ENCODE data around the gene RESP18. TPM values are rescaled to one million over a fixed set of nuclear protein-coding genes. Genes with fewer than 3 reads are reported as not detected.
A peak's percentile ranks its signal among the peaks of the same experiment; 100 is the strongest.

The RESP18 gene
- total RNA-seq, 5 donors from 2014 or later (not counting 1 experiment from before 2014, with no cell fraction given), result not detected

DNA sequence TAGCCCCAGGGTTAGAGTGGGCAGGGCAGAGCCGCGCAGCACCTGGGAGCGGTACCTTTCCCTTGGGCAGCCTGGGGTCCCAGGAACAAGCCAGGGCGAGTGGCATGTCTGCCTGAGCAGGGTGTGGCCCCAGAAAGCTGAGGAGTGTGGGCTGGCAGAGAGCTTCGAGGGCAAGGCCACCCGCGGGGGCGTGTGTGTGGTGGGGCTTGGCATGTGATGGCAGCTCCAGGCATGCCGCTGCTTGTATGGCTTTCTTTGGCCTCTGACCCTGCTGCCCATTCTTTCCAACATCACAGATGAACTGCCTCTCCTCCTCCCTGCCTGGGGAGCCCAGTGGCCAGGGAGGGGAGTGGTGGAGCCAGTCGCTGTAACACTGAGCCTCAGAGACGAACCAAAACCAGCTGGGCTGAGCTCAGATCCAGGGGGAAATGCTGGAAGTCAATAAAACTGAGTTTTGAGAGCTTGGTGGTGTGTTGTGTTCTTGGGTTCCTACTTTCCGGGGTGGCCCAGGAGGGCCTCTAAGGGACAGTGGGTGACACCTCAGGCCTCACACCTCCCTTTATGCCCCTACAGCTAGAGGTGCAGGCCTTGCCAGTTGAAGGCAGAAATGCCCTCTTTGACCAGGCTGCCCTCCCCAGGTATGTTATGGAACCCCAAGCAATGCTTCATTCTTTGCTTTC is 46.0 kb downstream of the RESP18 start:
- DNase-seq, result no peak
- Histone ChIP-seq H3K27ac (ENCODE audit: low read length) (no peak overlapping the region), H3K36me3 (ENCODE audit: control insufficient read depth in 2 of 2, extremely low read depth in 1 of 2, insufficient read depth in 1 of 2, low read length in 1 of 2) (peaks cover 20 to 49% of the 10 kb centered on the region in 2 donors), H3K4me1 (ENCODE audit: control insufficient read depth in 1 of 2, extremely low read depth in 1 of 2, insufficient read depth in 2 of 2, low read length in 2 of 2) (peaks cover 0 to 7% of the 10 kb centered on the region in 2 experiments), H3K9me3 (no peaks in the 10 kb centered on the region), H3K4me3 (ENCODE audit: control insufficient read depth in 1 of 2, extremely low read depth in 1 of 2, low read length in 1 of 2) (no peak overlapping the region), H3K27me3 (replicated peaks in 1 of 2; ENCODE audit: control insufficient read depth in 2 of 2, extremely low read depth in 1 of 2, insufficient read depth in 2 of 2, low read length in 1 of 2) (no peaks in the 10 kb centered on the region)
- peaks cover 9 to 17% (median 12%) of the 10 kb centered on the region in 3 donors for H3K4me1 Mint-ChIP-seq
- no peaks in the 10 kb centered on the region for H3K9me3 Mint-ChIP-seq
- H3K27me3 Mint-ChIP-seq, result no peaks in the 10 kb centered on the region
- peak in 1 of 4 experiments; percentile 21 for ATAC-seq (replicated peaks in 1 of 4)
- 78% methylated on average over 5 of the region's 12 CpGs for WGBS (ENCODE audit: insufficient coverage)
- no peak overlapping the region for H3K4me3 Mint-ChIP-seq
- CTCF ChIA-PET, result interaction anchor here in 1 of 2 donors (0.5 to 0.7 kb wide), 2 partner anchors 8 to 355 kb away, joined by 4 read pairs; no protein-coding TSS in a partner anchor
- POLR2A ChIA-PET, result interaction anchor here (0.6 to 0.7 kb wide), 3 partner anchors 34 to 251 kb away, joined by 3 to 4 read pairs (median 3); no protein-coding TSS in a partner anchor
- H3K27ac Mint-ChIP-seq, result no peak overlapping the region
- H3K36me3 Mint-ChIP-seq, result peaks cover 17% of the 10 kb centered on the region

DNA sequence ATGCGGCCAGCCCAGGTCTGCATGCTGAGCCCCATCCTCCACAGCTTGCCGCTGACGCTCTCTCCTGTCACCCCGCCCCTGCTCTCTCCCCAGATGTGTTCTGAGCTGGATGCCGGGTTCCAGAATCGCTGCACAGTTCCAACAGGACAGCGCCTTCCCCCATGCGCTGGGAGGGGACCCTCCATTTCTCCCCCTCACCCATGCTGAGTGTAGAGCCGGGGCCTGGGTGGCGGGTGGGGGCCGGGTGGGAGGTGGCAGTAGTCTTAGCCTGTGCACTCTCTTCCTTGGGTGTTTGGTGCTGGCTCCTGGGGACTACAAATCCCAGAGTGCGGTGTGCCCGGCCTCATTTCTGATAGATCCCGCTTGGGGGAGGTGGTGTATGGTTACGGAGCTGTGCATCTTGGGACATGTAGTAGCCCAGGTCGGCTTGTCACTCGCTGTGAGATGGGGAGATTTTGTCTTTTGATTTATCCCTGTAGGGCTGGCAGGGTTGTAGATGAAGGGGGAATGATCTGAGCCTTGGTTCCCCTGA is 46.6 kb downstream of the RESP18 start:
- ATAC-seq (replicated peaks in 1 of 4), result peak in 1 of 4 experiments; percentile 8
- Histone ChIP-seq H3K4me3 (ENCODE audit: control insufficient read depth in 1 of 2, extremely low read depth in 1 of 2, low read length in 1 of 2) (no peak overlapping the region), H3K27me3 (replicated peaks in 1 of 2; ENCODE audit: control insufficient read depth in 2 of 2, extremely low read depth in 1 of 2, insufficient read depth in 2 of 2, low read length in 1 of 2) (no peaks in the 10 kb centered on the region), H3K4me1 (ENCODE audit: control insufficient read depth in 1 of 2, extremely low read depth in 1 of 2, insufficient read depth in 2 of 2, low read length in 2 of 2) (peaks cover 0 to 12% of the 10 kb centered on the region in 2 experiments), H3K36me3 (ENCODE audit: control insufficient read depth in 2 of 2, extremely low read depth in 1 of 2, insufficient read depth in 1 of 2, low read length in 1 of 2) (peaks cover 23 to 55% of the 10 kb centered on the region in 2 donors), H3K9me3 (no peaks in the 10 kb centered on the region), H3K27ac (ENCODE audit: low read length) (no peak overlapping the region)
- H3K36me3 Mint-ChIP-seq, result peaks cover 24% of the 10 kb centered on the region
- no peaks in the 10 kb centered on the region for H3K27me3 Mint-ChIP-seq
- H3K4me3 Mint-ChIP-seq, result no peak overlapping the region
- H3K27ac Mint-ChIP-seq, result no peak overlapping the region
- H3K9me3 Mint-ChIP-seq, result no peaks in the 10 kb centered on the region
- 99% methylated on average over 9 of the region's 17 CpGs for WGBS (ENCODE audit: insufficient coverage)
- ChIA-PET CTCF (interaction anchor here in 1 of 2 donors (0.7 to 1.3 kb wide), 2 partner anchors 9 kb away, joined by 4 to 6 read pairs; no protein-coding TSS in a partner anchor), POLR2A (interaction anchor here (0.6 to 0.7 kb wide), 2 partner anchors 34 to 251 kb away, joined by 3 to 4 read pairs; no protein-coding TSS in a partner anchor)
- H3K4me1 Mint-ChIP-seq, result peaks cover 15 to 23% (median 18%) of the 10 kb centered on the region in 3 donors
- no peak for DNase-seq

DNA sequence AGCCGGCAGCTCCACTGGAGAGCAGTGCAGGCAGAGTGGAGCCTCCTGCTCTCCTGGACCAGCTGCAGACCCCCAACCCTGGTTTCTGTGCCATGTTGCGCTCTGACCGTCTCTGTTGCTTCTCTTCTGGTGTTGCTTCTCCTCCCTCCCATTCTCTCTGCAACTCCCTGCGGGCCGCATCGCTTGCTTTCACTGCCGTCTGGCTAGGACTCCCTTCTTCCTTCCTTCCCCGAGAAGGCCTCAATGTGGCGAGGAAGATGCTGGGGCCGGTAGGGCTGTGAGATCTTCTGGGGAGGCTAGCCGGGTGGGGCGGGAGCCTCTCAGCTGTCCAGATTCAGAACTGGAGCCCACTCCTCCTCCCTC is 47.2 kb downstream of the RESP18 start:
- POLR2A ChIA-PET, result no interaction called here

DNA sequence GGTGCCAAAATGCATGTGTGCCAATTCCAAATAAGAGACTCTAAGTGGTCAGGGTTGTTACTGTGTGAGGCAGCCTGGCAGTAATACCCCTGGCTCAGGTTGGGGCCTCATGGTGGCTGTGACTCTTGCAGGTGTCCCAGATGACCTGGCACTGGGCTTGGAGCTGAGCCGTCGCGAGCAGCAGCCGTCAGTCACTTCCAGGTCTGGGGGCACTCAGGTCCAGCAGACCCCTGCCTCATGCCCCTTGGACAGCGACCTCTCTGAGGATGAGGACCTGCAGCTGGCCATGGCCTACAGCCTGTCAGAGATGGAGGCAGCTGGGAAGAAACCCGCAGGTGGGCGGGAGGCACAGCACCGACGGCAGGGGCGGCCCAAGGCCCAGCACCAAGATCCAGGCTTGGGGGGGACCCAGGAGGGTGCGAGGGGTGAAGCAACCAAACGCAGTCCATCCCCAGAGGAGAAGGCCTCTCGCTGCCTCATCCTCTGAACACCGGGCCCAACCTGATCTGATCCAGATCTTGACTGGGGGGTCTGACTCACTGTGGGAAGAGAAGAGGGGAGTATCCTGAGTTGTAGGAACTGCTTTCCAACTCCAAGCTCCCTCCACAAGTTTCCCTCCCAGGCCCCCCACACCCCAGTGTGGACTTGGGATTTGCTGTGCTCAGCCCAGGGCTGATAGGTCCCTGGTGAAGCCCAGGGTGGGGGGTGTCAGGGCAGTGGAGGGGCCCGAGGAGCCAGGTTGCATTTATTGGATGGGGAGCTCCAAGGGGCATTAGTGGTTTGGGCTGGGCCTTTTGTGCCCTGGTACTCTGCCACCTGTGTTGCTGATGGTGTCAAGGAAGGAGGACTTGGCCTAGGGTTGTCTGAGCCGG is 47.8 kb downstream of the RESP18 start:
- H3K27ac ChIP-seq (ENCODE audit: low read length), result no peak overlapping the region
- ChIA-PET POLR2A (no interaction called here), CTCF (interaction anchor here (1.2 to 10.3 kb wide), 4 partner anchors 9 to 11 kb away, joined by 3 to 116 read pairs (median 6); no protein-coding TSS in a partner anchor)
- H3K36me3 ChIP-seq (ENCODE audit: control insufficient read depth in 2 of 2, extremely low read depth in 1 of 2, insufficient read depth in 1 of 2, low read length in 1 of 2), result peaks cover 23 to 62% of the 10 kb centered on the region in 2 donors
- H3K4me1 Mint-ChIP-seq, result peaks cover 27 to 35% (median 30%) of the 10 kb centered on the region in 3 donors
- peaks cover 25% of the 10 kb centered on the region for H3K36me3 Mint-ChIP-seq
- H3K4me1 ChIP-seq (ENCODE audit: control insufficient read depth in 1 of 2, extremely low read depth in 1 of 2, insufficient read depth in 2 of 2, low read length in 2 of 2), result peaks cover 0 to 24% of the 10 kb centered on the region in 2 experiments
- DNase-seq, result no peak
- no peak overlapping the region for H3K4me3 ChIP-seq (ENCODE audit: control insufficient read depth in 1 of 2, extremely low read depth in 1 of 2, low read length in 1 of 2)
- H3K27me3 ChIP-seq (replicated peaks in 1 of 2; ENCODE audit: control insufficient read depth in 2 of 2, extremely low read depth in 1 of 2, insufficient read depth in 2 of 2, low read length in 1 of 2), result no peaks in the 10 kb centered on the region
- H3K27ac Mint-ChIP-seq, result no peak overlapping the region
- 91% methylated on average over 14 of the region's 16 CpGs for WGBS (ENCODE audit: insufficient coverage)
- H3K4me3 Mint-ChIP-seq, result no peak overlapping the region
- no peaks in the 10 kb centered on the region for H3K9me3 Mint-ChIP-seq
- H3K27me3 Mint-ChIP-seq, result no peaks in the 10 kb centered on the region
- no peaks in the 10 kb centered on the region for H3K9me3 ChIP-seq
- no peak for ATAC-seq (replicated peaks in 1 of 4)

More for the DNA sequence above, 47.2 kb downstream of the RESP18 start:
- Histone ChIP-seq H3K9me3 (no peaks in the 10 kb centered on the region), H3K27me3 (replicated peaks in 1 of 2; ENCODE audit: control insufficient read depth in 2 of 2, extremely low read depth in 1 of 2, insufficient read depth in 2 of 2, low read length in 1 of 2) (no peaks in the 10 kb centered on the region), H3K4me3 (ENCODE audit: control insufficient read depth in 1 of 2, extremely low read depth in 1 of 2, low read length in 1 of 2) (no peak overlapping the region), H3K4me1 (ENCODE audit: control insufficient read depth in 1 of 2, extremely low read depth in 1 of 2, insufficient read depth in 2 of 2, low read length in 2 of 2) (peaks cover 0 to 18% of the 10 kb centered on the region in 2 experiments), H3K27ac (ENCODE audit: low read length) (no peak overlapping the region), H3K36me3 (ENCODE audit: control insufficient read depth in 2 of 2, extremely low read depth in 1 of 2, insufficient read depth in 1 of 2, low read length in 1 of 2) (peaks cover 23 to 61% of the 10 kb centered on the region in 2 donors)
- ATAC-seq (replicated peaks in 1 of 4) (no peak), DNase-seq (no peak)
- peaks cover 25% of the 10 kb centered on the region for H3K36me3 Mint-ChIP-seq
- CTCF ChIA-PET, result interaction anchor here (1.3 to 10.3 kb wide), 2 partner anchors 10 kb away, joined by 6 to 116 read pairs; no protein-coding TSS in a partner anchor
- H3K4me1 Mint-ChIP-seq, result peaks cover 21 to 29% (median 24%) of the 10 kb centered on the region in 3 donors
- no peak overlapping the region for H3K27ac Mint-ChIP-seq
- no peak overlapping the region for H3K4me3 Mint-ChIP-seq
- H3K9me3 Mint-ChIP-seq, result no peaks in the 10 kb centered on the region
- no peaks in the 10 kb centered on the region for H3K27me3 Mint-ChIP-seq
- WGBS (ENCODE audit: insufficient coverage), result 98% methylated on average over 6 of the region's 12 CpGs

DNA sequence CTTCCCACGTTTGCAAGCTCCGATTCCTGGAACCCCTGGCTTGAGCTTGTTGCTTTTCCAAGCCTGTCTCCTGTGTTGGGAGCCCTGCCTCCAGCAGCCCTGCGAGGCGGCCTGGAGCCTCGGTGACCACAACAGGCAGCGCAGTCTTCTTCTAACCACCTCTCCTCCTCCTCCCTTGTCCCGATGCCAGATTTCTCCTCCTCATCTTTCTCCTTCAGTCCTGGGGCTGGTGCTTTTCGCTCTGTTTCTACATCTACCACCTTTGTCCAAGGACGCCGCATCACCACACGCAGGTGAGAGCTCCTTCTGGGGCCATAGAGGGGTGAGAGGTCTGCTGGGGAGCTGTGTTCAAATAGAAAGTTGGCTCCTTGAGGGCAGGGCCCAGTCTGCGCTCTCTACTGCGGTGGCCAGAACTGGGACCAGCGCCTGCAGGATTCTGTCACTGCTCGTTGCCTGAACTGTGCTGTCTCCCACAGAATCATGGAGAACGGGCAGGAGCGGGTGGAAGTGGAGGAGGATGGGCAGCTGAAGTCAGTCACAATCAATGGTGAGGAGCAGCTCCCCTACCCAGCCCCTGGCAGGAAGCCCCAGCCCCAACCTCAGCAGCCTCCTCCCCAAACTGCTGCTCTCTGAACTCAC is 49.5 kb downstream of the RESP18 start:
- Mint-ChIP-seq H3K4me3 (no peak overlapping the region), H3K4me1 (peaks cover 38 to 48% (median 42%) of the 10 kb centered on the region in 3 donors), H3K27ac (peak overlapping the region in 1 of 2 donors; percentile 11), H3K27me3 (no peaks in the 10 kb centered on the region), H3K36me3 (peaks cover 25% of the 10 kb centered on the region), H3K9me3 (no peaks in the 10 kb centered on the region)
- Histone ChIP-seq H3K27me3 (replicated peaks in 1 of 2; ENCODE audit: control insufficient read depth in 2 of 2, extremely low read depth in 1 of 2, insufficient read depth in 2 of 2, low read length in 1 of 2) (no peaks in the 10 kb centered on the region), H3K36me3 (ENCODE audit: control insufficient read depth in 2 of 2, extremely low read depth in 1 of 2, insufficient read depth in 1 of 2, low read length in 1 of 2) (peaks cover 23 to 62% of the 10 kb centered on the region in 2 donors), H3K4me3 (ENCODE audit: control insufficient read depth in 1 of 2, extremely low read depth in 1 of 2, low read length in 1 of 2) (no peak overlapping the region), H3K27ac (ENCODE audit: low read length) (no peak overlapping the region), H3K4me1 (ENCODE audit: control insufficient read depth in 1 of 2, extremely low read depth in 1 of 2, insufficient read depth in 2 of 2, low read length in 2 of 2) (peaks cover 7 to 37% of the 10 kb centered on the region in 2 experiments), H3K9me3 (no peaks in the 10 kb centered on the region)
- CTCF ChIA-PET, result interaction anchor here (1.2 to 10.3 kb wide), 3 partner anchors 10 to 13 kb away, joined by 3 to 116 read pairs (median 6); no protein-coding TSS in a partner anchor
- DNase-seq (no peak), ATAC-seq (replicated peaks in 1 of 4) (no peak)
- whole genome bisulfite sequencing (ENCODE audit: insufficient coverage), result 98% methylated on average over 9 of the region's 17 CpGs
- POLR2A ChIA-PET, result interaction anchor here (0.6 to 0.7 kb wide), 3 partner anchors 9 to 26 kb away, joined by 3 to 7 read pairs (median 4); no protein-coding TSS in a partner anchor

All from T-cell (primary cell).